ENCODE data around the gene BMP6. TPM values are rescaled to one million over a fixed set of nuclear protein-coding genes. Genes with fewer than 3 reads are reported as not detected.

BMP6 gene
- total RNA-seq, 1 experiment from 2014 or later: 1.9 TPM

GRCh38 chr6:7685276-7685675, 40.6 kb upstream of the BMP6 start:
- no peak for DNase-seq (ENCODE audit: low spot score)
- H3K4me3 ChIP-seq (ENCODE audit: low read depth, low read length, poor library complexity, severe bottlenecking): no peak overlapping the region
- BruUV-seq (replicated peaks): no TSS peak
- no peaks in the 10 kb centered on the region for H3K9me3 ChIP-seq (ENCODE audit: low read depth, low read length, poor library complexity, severe bottlenecking)
- intact Hi-C loops (cut with micrococcal nuclease; ENCODE audit: unreplicated experiment): no loop called here
- H3K36me3 ChIP-seq (ENCODE audit: insufficient read depth, low read length, poor library complexity, severe bottlenecking): no peaks in the 10 kb centered on the region
- H3K27me3 ChIP-seq (replicated peaks; ENCODE audit: insufficient read depth, low read depth, low read length, poor library complexity): peaks cover 21% of the 10 kb centered on the region
- H3K27ac ChIP-seq (ENCODE audit: low read depth, low read length, poor library complexity, severe bottlenecking): no peak overlapping the region
- CTCF ChIA-PET: no interaction called here
- TF ChIP-seq EZH2 (IDR thresholded peaks at IDR 0.05; ENCODE audit: borderline replicate concordance, low read depth, low read length, poor library complexity, severe bottlenecking) (no peak), CTCF (conservative IDR thresholded peaks at IDR 0.05; ENCODE audit: low read depth, low read length) (no peak)
- no peaks in the 10 kb centered on the region for H3K4me1 ChIP-seq (ENCODE audit: insufficient read depth, low read length, poor library complexity, severe bottlenecking)
- POLR2A ChIA-PET (ENCODE audit: low non-redundant PET): no interaction called here

DNA sequence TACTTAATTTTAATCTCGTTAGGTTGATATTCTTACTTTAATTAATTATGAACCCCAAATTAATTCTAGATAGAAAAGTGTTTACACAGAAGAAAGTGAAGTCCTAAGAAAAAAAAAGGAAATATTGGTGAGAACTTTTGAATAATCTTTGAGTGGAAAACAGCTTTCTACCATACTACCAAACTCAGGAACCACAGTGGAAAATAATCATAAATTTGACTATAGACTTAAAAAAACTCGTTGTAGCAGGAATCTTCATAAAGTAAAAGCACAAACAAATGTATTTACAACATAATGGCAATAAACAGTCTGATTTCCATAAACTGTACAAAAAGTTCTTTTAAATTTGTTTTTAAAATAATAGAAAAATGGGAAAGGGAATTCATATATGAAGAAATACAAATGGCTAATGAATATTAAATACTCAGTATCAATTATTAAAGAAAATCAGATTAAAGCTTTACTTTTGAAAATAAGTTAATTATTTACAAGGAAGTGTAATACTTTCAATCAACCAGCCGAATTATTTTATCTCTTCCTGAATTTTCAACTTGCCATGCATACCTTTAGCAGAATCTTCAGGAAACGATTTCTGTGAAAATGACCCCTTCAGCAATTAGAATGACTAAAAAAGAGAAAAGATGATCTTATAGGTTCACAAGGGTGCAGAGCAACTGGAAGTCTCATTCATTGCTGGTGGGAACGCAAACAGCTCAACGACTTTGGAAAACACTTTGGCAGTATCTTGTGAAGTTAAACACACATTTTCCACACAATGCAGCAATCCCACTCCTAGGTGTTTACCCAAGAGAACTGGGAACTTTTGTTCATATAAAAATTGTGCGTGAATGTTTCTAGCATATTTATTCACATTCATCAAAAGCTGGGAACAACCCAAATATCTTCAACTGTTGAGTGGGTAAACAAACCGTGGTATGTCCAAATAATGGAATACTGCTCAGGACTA, 38.5 kb upstream of the BMP6 start:
- CTCF ChIA-PET: no interaction called here
- Histone ChIP-seq H3K4me1 (ENCODE audit: insufficient read depth, low read length, poor library complexity, severe bottlenecking) (no peaks in the 10 kb centered on the region), H3K27me3 (replicated peaks; ENCODE audit: insufficient read depth, low read depth, low read length, poor library complexity) (peaks cover 19% of the 10 kb centered on the region), H3K36me3 (ENCODE audit: insufficient read depth, low read length, poor library complexity, severe bottlenecking) (no peaks in the 10 kb centered on the region), H3K27ac (ENCODE audit: low read depth, low read length, poor library complexity, severe bottlenecking) (no peak overlapping the region), H3K9me3 (ENCODE audit: low read depth, low read length, poor library complexity, severe bottlenecking) (no peaks in the 10 kb centered on the region), H3K4me3 (ENCODE audit: low read depth, low read length, poor library complexity, severe bottlenecking) (no peak overlapping the region)
- TF ChIP-seq CTCF (conservative IDR thresholded peaks at IDR 0.05; ENCODE audit: low read depth, low read length): no peak
- TF ChIP-seq EZH2 (IDR thresholded peaks at IDR 0.05; ENCODE audit: borderline replicate concordance, low read depth, low read length, poor library complexity, severe bottlenecking): no peak
- DNase-seq (ENCODE audit: low spot score): no peak
- no TSS peak for BruUV-seq (replicated peaks)
- intact Hi-C loops (cut with micrococcal nuclease; ENCODE audit: unreplicated experiment): no loop called here
- POLR2A ChIA-PET (ENCODE audit: low non-redundant PET): no interaction called here

GRCh38 chr6:7691021-7691420, 34.9 kb upstream of the BMP6 start:
- BruUV-seq (replicated peaks): no TSS peak

More at GRCh38 chr6:7691021-7691420, 34.9 kb upstream of the BMP6 start:
- intact Hi-C loops (cut with micrococcal nuclease; ENCODE audit: unreplicated experiment): no loop called here
- no peak overlapping the region for H3K4me3 ChIP-seq (ENCODE audit: low read depth, low read length, poor library complexity, severe bottlenecking)
- ChIA-PET POLR2A (ENCODE audit: low non-redundant PET) (no interaction called here), CTCF (no interaction called here)
- H3K9me3 ChIP-seq (ENCODE audit: low read depth, low read length, poor library complexity, severe bottlenecking): no peaks in the 10 kb centered on the region
- H3K36me3 ChIP-seq (ENCODE audit: insufficient read depth, low read length, poor library complexity, severe bottlenecking): no peaks in the 10 kb centered on the region
- H3K27ac ChIP-seq (ENCODE audit: low read depth, low read length, poor library complexity, severe bottlenecking): no peak overlapping the region
- H3K27me3 ChIP-seq (replicated peaks; ENCODE audit: insufficient read depth, low read depth, low read length, poor library complexity): peaks cover 19% of the 10 kb centered on the region
- H3K4me1 ChIP-seq (ENCODE audit: insufficient read depth, low read length, poor library complexity, severe bottlenecking): no peaks in the 10 kb centered on the region
- no peak for TF ChIP-seq EZH2 (IDR thresholded peaks at IDR 0.05; ENCODE audit: borderline replicate concordance, low read depth, low read length, poor library complexity, severe bottlenecking)
- no peak for TF ChIP-seq CTCF (conservative IDR thresholded peaks at IDR 0.05; ENCODE audit: low read depth, low read length)
- no peak for DNase-seq (ENCODE audit: low spot score)
